Uterus (tissue), 4 donors: ENCODE measurements around the gene COA1. TPM values are rescaled to one million over a fixed set of nuclear protein-coding genes. Genes with fewer than 3 reads are reported as not detected.

Source experiments
- DNase-seq, 2 donors: peaks; one replicate each; pipeline ENCODE4 v3.0.0-alpha.2; 2019 to 2020
- H3K27ac ChIP-seq, 2 donors: fragments of 200-600 bp; sonication (generic); 1 replicate in 1 of 2; 2 replicates in 1 of 2; pipeline ENCODE4 v1.5.1; 2016 to 2018
- H3K27me3 ChIP-seq, 2 donors: fragments of 200-600 bp; sonication (generic); one replicate each; pipeline ENCODE4 v1.5.1; 2018 to 2019; ENCODE audit warnings: control low read depth in 1 of 2
- H3K36me3 ChIP-seq, 2 donors: fragments of 200-600 bp; sonication (generic); one replicate each; pipeline ENCODE4 v1.5.1; 2019; ENCODE audit warnings: control low read depth in 1 of 2
- H3K4me1 ChIP-seq, 2 donors: fragments of 200-600 bp; sonication (generic); one replicate each; pipeline ENCODE4 v1.5.1; 2018 to 2019; ENCODE audit warnings: control low read depth in 1 of 2
- H3K4me3 ChIP-seq, 2 donors: fragments of 200-600 bp; sonication (generic); 1 replicate in 1 of 2; 2 replicates in 1 of 2; pipeline ENCODE4 v1.5.1; 2018 to 2019; ENCODE audit warnings: mild to moderate bottlenecking in 1 of 2
- H3K9me3 ChIP-seq, 2 donors: fragments of 200-600 bp; sonication (generic); one replicate each; pipeline ENCODE4 v1.5.1; 2019; ENCODE audit warnings: control low read depth in 1 of 2
- CTCF ChIP-seq, 4 experiments: fragments of 200-600 bp in 2 of 4; fragments of 450-650 bp in 2 of 4; sonication (generic) in 2 of 4; IDR thresholded peaks; one replicate each; pipeline ENCODE4 v1.5.1; 2016 to 2019; ENCODE audit warnings: antibody characterized with exemption in 4 of 4, mild to moderate bottlenecking in 2 of 4, moderate library complexity in 1 of 4
- POLR2A ChIP-seq, 2 donors: fragments of 450-650 bp; IDR thresholded peaks; one replicate each; pipeline ENCODE4 v1.6.1; 2016; ENCODE audit warnings: antibody characterized with exemption in 2 of 2, mild to moderate bottlenecking in 1 of 2, moderate library complexity in 1 of 2
- intact Hi-C: fragments of 100-400 bp; cut with DNase I; formaldehyde crosslinking; loops from one replicate; pipeline ENCODE4 v1.15.1; 2023; ENCODE audit warnings: low total_unique reads
- total RNA-seq, 4 donors: library from RNA; depleted of rRNA in 3 of 4; stranded (reverse); fragments of >200 nt in 3 of 4; gene quantifications; one replicate each; pipeline versions ENCODE4 v1.1.0 to v1.2.4, GENCODE V29; 2014 to 2023
- donor health status: DM: yes; HTN: yes; CAD: no.

Gene COA1
- total RNA-seq, 4 donors from 2014 or later, result 30.0 to 83.6 (median 76.6) TPM

- H3K27ac ChIP-seq, result no peak overlapping the region
Measured at GRCh38 chr7:43653466-43653865, 75.9 kb downstream of the COA1 start.

GRCh38 chr7:43652364-43652763 is 77.0 kb downstream of the COA1 start:
- intact Hi-C loops, result no loop called here
- H3K4me1 ChIP-seq, result peaks cover 23 to 24% of the 10 kb centered on the region in 2 donors
- no peaks in the 10 kb centered on the region for H3K9me3 ChIP-seq
- TF ChIP-seq CTCF (IDR thresholded peaks at IDR 0.05) (no peak), POLR2A (IDR thresholded peaks at IDR 0.05) (no peak)
- H3K4me3 ChIP-seq, result no peak overlapping the region
- DNase-seq, result no peak
- H3K27me3 ChIP-seq, result no peaks in the 10 kb centered on the region
- no peaks in the 10 kb centered on the region for H3K36me3 ChIP-seq
- no peak overlapping the region for H3K27ac ChIP-seq

More at GRCh38 chr7:43653466-43653865, 75.9 kb downstream of the COA1 start:
- TF ChIP-seq CTCF (IDR thresholded peaks at IDR 0.05), result no peak
- TF ChIP-seq POLR2A (IDR thresholded peaks at IDR 0.05), result no peak
- intact Hi-C loops, result no loop called here
- H3K4me1 ChIP-seq, result peaks cover 16 to 17% of the 10 kb centered on the region in 2 donors
- H3K27me3 ChIP-seq, result no peaks in the 10 kb centered on the region
- no peaks in the 10 kb centered on the region for H3K9me3 ChIP-seq
- H3K4me3 ChIP-seq, result no peak overlapping the region
- no peak for DNase-seq
- no peaks in the 10 kb centered on the region for H3K36me3 ChIP-seq

GRCh38 chr7:43650457-43651052 is 78.8 kb downstream of the COA1 start:
- DNase-seq, result peak; percentile 34 to 40
- no peaks in the 10 kb centered on the region for H3K9me3 ChIP-seq
- peaks cover 33 to 35% of the 10 kb centered on the region in 2 donors for H3K4me1 ChIP-seq
- no peaks in the 10 kb centered on the region for H3K36me3 ChIP-seq
- TF ChIP-seq CTCF (IDR thresholded peaks at IDR 0.05), result no peak
- no peak for TF ChIP-seq POLR2A (IDR thresholded peaks at IDR 0.05)
- H3K4me3 ChIP-seq, result peak overlapping the region in 1 of 2 donors; percentile 8
- intact Hi-C loops, result no loop called here
- peak overlapping the region; percentile 77 to 90 for H3K27ac ChIP-seq
- H3K27me3 ChIP-seq, result no peaks in the 10 kb centered on the region

- peak overlapping the region; percentile 77 to 90 for H3K27ac ChIP-seq
- no peaks in the 10 kb centered on the region for H3K9me3 ChIP-seq
- DNase-seq, result no peak
- no peak for TF ChIP-seq POLR2A (IDR thresholded peaks at IDR 0.05)
- no peak for TF ChIP-seq CTCF (IDR thresholded peaks at IDR 0.05)
- peaks cover 33 to 35% of the 10 kb centered on the region in 2 donors for H3K4me1 ChIP-seq
- no peaks in the 10 kb centered on the region for H3K36me3 ChIP-seq
- intact Hi-C loops, result no loop called here
- H3K27me3 ChIP-seq, result no peaks in the 10 kb centered on the region
- H3K4me3 ChIP-seq, result no peak overlapping the region
Measured at GRCh38 chr7:43649755-43650274, 79.5 kb downstream of the COA1 start.
